NB4 (cell line): ENCODE data around the gene UBL4B.
A peak's percentile ranks its signal among the peaks of the same experiment; 100 is the strongest.

Source experiments
- DNase-seq: peaks from one replicate; pipeline ENCODE4 v3.0.0; 2010; ENCODE audit warnings: low read depth
- H3K4me3 ChIP-seq: one replicate; pipeline ENCODE4 v1.5.1; 2011; ENCODE audit warnings: mild to moderate bottlenecking, low read depth, low read length, moderate library complexity
- CTCF ChIP-seq: IDR thresholded peaks from one replicate; pipeline ENCODE4 v1.5.1; 2012; ENCODE audit warnings: low read depth, low read length
- MAX ChIP-seq: IDR thresholded peaks from 2 replicates; pipeline ENCODE4 v1.6.1; 2011; ENCODE audit warnings: low read depth, low read length
- MYC ChIP-seq: IDR thresholded peaks from 2 replicates; pipeline ENCODE4 v1.6.1; 2011; ENCODE audit warnings: low read depth, low read length
- POLR2A ChIP-seq: IDR thresholded peaks from 2 replicates; pipeline ENCODE4 v1.6.1; 2011; ENCODE audit warnings: mild to moderate bottlenecking; ENCODE audit not compliant: insufficient read length; ENCODE audit errors: extremely low read depth

The UBL4B gene

GRCh38 chr1:110084227-110085078 is 27.8 kb upstream of the UBL4B start:
- peak; percentile 60 for DNase-seq
- TF ChIP-seq MAX (no peak), CTCF (no peak), MYC (no peak), POLR2A (no peak)
- H3K4me3 ChIP-seq, result peak overlapping the region; percentile 23

GRCh38 chr1:110085671-110086070 is 26.6 kb upstream of the UBL4B start:
- H3K4me3 ChIP-seq, result no peak overlapping the region
- TF ChIP-seq MAX (no peak), MYC (no peak), CTCF (no peak), POLR2A (no peak)
- DNase-seq, result no peak

- no peak for TF ChIP-seq MAX
- no peak for TF ChIP-seq MYC
- no peak for TF ChIP-seq CTCF
- TF ChIP-seq POLR2A, result no peak
- no peak for DNase-seq
- no peak overlapping the region for H3K4me3 ChIP-seq
Measured at GRCh38 chr1:110086961-110087360, 25.3 kb upstream of the UBL4B start.

GRCh38 chr1:110087812-110088738 is 24.2 kb upstream of the UBL4B start:
- DNase-seq, result peak; percentile 66
- TF ChIP-seq POLR2A (no peak), MAX (no peak), MYC (no peak), CTCF (peak; percentile 65)
- no peak overlapping the region for H3K4me3 ChIP-seq

GRCh38 chr1:110088739-110089316 is 23.4 kb upstream of the UBL4B start:
- DNase-seq, result no peak
- H3K4me3 ChIP-seq, result no peak overlapping the region
- TF ChIP-seq POLR2A (no peak), MAX (no peak), MYC (no peak), CTCF (no peak)
